HG02642 (cell line): ENCODE results near the gene PLG.
"Not testable (repeated sequence)": the region's sequence is repeated elsewhere in the genome, so short reads cannot be mapped to it uniquely, and the experiment has no call there.

Experiments used
- ATAC-seq: cut with Tn5 transposase; IDR thresholded peaks from one replicate; pipeline ENCODE4 v1.9.1; 2021; ENCODE audit warnings: mild to moderate bottlenecking; ENCODE audit not compliant: unreplicated experiment, poor library complexity

PLG gene

DNA sequence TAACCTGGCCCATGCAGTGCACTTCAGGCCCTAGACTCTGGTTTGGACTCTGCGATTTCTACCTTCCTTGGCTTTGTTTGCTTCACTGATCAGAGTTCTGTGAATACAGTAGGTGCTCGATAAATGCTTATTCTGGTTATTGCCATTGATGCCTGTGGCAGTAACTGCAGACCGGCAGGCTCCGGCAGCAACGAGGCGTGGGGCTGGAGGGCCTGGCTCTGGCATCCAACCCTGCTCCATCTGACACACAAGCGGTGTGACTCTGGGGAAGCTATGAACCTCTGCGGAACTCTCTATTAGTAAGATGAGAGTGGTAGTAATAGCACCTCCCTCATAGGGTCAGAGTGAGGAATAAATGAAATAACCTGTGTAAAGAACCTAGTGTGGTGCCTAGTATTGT lies 66.1 kb downstream of the PLG start:
- no peak for ATAC-seq

DNA sequence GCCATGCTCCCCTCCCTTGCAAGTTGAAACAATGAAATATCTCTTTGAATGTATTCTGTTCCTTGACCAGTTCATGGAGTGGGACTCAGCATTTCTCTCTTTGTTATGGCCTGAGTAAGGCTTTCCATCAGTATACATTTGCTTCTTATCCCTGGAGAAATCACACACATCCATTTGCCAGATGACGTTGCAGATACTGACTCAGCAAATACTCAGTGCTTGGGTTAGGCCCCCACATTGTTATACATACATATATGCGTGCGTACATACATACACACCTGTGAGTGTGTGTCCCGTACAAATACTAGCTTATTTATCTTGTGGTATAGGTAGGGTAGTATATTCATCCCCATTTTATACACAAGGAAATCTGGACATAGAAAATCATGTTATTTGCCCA lies 72.4 kb downstream of the PLG start:
- ATAC-seq = no peak

DNA sequence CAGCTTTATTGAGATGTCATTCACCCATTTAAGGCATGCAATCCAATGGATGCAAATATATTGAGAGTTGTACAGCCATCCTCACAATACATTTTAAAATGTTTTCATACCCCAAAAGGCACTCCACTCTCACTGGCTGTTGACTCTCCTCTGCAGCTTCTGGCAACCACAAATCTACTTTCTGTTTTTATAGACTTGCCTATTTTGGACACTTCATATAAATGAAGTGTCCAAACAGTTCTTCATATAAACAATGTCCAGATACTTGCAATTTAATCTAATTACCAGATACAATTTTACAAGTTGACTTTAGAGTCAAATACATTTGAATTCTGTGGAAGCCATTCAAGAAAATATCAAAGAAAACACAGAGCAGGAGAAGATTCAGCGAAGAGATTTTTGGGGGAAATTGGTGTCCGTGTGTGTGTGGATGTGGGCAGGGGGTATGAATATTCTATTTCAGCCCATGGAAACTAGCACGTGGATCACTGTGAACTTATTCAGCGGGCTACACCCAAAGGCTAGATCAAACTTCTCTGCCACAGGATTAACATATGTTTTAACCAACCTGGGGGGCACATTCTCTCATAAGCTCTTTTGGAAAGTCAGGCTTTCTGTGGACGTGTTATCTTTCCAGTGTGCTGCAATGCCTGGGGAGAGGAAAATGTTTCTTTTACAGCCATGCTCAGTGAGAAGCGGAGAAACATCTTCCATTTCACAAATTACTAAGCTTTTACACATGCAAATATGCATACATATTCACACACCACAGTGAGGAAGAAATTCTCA lies 73.9 kb downstream of the PLG start:
- no peak for ATAC-seq

DNA sequence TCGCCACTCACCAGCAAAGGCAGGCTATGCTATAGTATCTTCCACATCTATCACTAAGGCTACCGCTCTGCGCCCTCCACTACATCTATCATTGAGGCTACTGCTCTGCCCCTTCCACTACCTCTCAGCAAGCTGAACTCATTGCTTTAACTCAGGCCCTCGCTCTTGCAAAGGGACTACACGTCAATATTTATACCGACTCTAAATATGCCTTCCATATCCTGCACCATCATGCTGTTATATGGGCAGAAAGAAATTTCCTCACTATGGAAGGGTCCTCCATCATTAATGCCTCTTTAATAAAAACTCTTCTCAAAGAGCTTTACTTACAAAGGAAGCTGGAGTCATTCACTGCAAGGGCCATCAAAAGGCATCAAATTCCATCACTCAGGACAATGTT lies 77.1 kb downstream of the PLG start:
- ATAC-seq = not testable (repeated sequence)

DNA sequence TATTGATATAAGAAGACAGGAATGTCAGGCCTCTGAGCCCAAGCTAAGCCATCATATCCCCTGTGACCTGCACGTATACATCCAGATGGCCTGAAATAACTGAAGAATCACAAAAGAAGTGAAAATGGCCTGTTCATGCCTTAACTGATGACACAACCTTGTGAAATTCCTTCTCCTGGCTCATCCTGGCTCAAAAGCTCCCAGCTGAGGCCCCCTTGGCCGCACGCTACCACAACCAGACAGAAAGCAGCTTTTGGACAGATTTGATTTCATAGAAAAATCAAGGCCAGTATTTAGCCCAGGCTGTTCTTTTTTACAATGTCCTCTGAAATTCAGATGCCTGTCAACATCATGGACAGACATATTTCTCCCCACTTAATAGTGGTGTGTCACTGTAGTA lies 78.6 kb downstream of the PLG start:
- not testable (repeated sequence) for ATAC-seq

DNA sequence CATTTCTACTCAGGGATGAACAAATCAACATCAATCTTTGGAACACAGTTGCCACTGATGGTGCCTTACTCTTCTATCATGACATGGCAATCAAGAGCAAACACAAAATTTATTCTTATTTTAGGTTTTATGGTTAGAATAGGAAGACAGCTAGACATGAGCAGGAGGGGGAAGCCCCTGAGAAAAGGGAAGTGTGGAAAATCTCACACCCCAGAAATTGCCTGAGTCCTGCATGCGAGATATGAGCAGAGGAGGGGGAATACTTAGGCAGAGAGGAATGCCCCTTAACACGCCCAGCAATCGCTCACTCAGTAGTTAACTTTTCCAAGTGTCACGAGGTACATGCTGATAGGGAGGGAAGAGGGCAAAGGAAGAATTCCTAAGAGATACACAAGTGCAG lies 79.3 kb downstream of the PLG start:
- ATAC-seq = no peak

DNA sequence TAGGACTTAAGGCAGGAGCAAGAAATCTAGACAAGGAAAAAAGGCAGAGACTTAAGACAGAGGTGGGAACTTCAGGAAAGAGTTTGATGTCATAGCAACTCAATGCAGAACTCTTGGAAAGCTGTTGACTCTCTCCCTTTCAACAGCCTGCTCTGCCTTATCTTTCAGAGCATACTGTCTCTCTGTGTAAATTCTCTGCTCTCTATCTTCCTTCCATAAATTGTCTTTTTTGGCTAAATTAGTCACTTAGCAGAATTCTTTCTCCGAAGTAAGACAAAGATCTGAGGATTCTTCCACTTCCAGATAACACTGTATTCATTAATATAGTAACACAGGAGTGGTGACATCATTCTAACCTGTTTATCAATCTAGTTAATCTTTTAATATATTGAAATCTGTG lies 80.2 kb downstream of the PLG start:
- no peak for ATAC-seq

DNA sequence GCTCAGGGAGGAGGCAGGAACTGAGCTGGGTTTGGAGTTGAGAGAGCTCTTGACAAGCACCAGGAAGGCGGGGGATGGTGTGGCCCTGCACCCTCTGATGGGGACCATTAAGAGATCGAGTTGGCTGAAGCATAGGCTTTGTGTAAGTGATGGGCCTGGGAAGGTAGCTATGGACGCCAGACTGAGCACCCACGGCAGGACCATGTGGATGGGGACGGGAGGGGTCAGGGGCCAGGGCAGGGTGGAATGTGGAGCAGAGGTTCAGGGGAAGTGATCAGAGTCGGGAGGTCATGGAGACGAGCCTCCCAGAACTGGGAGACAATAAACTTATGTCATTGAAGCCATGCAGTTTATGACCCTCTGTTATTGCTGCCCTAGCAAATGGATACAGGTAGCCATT lies 81.7 kb downstream of the PLG start:
- ATAC-seq = no peak

DNA sequence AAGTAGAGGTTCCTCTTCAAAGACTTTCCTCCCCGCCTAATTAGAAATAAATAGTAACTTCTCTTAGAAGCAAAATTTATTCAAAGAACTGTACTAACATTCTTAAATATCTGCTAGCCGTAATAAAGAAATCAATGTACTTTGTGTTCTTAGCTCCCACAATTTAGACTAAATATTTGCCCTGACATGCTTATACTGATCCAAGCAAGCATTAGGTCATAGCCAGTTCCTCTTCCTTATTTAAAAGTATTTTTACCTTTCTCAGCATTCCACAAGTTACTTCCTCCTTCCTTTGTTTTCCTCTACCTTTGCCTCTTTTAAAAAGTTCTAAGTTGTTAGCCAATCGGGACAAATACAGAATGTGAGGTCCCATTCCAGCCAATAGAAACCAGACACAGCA lies 86.1 kb downstream of the PLG start:
- not testable (repeated sequence) for ATAC-seq

DNA sequence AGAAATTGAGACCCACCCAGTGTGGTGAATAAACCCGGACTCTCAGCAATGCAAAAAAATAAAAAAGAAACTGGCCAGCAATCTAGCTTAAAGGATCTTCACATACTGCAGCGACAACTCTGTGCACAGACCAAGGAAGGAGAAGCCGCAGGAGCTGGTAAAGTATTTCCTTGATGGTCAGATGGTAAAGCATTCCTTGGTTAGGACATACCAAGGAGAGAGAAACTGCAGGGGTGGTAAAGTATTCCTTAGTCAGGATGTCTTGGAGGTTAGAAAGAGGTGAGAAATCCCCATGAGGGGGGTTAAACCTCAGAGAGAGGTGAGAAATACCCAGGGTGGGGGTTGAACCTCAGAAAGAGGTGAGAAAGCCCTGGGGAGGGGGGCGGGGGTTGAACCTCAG lies 86.8 kb downstream of the PLG start:
- no peak for ATAC-seq

DNA sequence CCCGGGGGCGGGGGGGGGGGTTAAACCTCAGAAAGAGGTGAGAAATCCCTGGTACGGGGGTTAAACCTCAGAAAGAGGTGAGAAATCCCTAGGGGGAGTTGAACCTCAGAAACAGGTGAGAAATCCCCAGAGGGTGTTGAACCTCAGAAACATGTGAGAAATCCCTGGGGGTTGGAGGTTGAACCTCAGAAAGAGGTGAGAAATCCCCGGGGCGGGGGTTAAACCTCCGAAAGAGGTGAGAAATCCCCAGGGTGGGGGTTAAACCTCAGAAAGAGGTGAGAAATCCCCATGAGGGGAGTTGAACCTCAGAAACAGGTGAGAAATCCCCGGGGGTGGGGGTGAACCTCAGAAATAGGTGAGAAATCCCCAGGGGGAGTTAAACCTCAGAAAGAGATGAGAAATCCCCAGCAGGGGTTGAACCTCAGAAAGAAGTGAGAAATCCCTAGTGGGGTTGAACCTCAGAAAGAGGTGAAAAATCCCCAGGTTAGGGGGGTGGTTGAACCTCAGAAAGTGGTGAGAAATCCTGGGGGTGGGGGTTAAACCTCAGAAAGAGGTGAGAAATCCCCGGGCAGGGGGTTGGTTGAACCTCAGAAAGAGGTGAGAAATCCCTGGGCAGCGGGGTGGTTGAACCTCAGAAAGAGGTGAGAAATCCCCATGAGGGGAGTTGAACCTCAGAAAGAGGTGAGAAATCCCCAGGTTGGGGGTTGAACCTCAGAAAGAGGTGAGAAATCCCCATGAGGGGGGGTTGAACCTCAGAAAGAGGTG lies 87.4 kb downstream of the PLG start:
- ATAC-seq = no peak

DNA sequence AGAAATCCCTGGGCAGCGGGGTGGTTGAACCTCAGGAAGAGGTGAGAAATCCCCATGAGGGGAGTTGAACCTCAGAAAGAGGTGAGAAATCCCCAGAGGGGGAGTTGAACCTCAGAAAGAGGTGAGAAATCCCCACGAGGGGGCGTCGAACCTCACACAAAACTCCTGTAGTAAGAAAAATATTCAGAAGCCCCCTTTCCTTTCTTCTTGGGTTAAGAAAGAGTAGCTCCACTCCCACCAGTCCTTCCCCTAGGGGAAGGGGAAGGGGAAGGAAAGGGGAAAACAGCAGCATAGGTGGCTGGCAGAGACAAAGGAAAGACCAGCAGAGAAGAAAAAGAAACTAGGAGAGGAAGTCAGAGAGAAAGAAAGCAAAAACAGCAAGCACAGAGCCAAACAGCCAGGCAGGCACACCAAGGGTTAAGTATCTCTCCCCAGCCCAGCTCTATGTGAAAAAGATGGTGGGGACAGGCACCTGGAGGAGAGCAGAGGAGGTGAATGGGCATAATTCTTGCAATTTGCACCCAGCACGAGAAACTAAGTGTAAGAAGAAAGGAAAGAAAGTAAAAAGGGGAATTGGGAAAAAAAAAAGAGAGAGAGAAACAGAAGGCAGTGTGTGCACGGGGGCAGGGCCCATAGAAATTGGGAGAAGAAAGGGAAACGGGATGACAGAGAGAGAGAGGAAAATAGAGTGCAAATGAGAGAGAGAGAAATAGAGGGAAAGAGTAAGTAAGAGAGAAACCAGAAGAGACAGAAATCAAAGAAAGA lies 88.2 kb downstream of the PLG start:
- no peak for ATAC-seq

DNA sequence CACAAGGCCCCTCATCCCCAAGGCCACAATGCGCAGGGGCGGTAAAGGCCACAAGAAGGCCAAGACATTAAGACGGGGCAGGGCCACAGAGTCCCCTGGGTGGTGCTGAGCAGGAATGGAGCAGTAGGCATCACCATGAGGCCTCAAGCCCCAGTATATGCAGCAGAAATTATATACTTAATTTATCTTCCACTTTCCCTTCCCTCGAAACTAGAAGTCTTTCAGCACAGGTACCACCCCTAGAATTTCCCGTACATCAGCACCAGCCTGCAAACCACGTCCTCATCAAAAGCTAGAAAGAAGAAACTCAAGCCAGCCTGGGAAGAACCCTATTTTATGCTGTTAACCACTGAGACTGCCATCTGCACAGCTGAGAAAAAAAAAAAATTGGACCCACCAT lies 89.4 kb downstream of the PLG start:
- peak; percentile 51 for ATAC-seq

DNA sequence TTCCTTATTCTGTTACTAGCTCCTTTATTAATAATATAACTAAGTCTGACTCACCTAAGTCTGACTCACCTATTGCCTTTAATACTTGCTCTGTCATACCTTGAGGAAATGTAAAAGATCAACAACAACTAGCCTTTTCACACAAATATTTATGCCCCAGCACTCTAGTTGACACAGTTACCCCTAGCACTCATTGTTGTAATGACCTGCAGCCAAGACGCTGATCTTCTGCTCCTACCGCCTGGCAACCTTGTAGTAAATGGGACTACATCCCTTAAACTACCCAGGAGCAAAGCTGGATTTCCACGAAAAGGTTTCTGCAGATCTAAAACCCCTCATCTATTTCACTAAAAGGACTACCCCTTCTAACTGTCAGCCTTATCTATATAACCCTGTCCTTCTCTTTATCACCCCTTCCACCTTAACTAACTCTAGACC lies 90.0 kb downstream of the PLG start:
- peak; percentile 32 for ATAC-seq

DNA sequence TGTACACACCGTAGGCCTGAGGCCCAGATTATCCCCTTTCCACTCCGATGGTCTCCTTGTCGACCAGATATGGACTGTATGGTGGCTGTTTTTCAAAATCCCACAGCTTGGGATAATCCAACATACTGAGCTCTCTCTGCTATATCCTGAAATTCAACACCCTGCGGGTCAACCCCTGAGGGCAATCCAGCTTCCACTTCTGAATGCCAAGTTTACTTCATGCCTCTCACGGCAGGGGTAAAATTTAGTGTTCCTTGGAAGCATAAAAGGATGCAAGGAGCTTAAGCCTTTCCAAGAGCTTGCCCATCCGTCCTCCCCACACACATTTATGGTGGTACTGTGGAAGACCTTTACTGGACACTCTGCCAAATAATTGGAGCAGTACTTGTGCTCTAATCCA lies 90.7 kb downstream of the PLG start:
- no peak for ATAC-seq

DNA sequence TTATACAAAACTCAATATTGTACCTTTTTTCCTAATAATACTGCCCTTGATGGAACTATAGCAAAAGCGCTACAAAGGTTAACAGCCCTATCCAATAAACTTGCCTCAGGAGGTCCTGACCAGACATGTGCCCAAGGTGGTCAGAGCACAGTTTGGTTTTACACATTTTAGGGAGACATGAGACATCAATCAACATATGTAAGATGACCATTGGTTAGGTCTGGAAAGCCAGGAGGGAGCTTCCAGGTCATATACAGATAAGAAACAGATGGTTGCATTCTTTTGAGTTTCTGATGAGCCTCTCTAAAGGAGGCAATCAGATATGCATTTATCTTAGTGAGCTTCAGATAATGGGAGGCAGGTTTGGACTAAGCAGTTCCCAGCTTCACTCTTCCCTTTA lies 91.6 kb downstream of the PLG start:
- ATAC-seq = no peak

DNA sequence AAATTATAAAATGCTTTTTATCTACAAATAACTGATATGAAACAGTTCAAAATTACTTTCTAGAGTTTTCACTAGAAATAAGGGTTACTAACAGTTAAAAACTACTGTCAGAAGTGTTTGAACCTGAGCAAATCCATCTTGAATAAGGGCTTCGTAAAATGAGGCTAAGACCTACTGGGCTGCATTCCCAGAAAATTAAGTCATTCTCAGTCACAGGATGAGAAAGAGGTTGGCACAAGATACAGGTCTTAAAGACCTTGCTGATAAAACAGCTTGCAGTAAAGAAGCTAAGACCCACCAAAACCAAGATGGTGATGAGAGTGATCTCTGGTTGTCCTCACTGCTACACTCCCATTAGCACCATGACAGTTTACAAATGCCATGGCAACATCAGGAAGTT lies 93.7 kb downstream of the PLG start:
- no peak for ATAC-seq

DNA sequence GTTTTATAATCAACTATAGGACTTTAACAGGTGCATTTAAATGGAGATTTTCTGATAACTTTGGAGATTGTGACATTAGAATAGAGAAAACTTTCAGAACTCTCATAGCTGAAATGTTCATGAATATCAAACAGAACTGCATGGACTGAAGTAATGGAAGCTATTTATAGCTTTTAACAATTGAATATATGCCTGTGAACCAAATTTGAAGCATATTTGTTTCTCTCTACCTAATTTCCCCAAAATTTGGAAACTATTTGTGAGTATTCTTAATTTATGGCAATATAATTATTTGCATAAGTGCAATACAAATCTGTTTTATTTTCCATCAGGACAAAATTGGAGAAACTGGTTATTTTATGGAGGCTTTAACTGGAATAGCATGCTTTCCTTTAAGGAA lies 96.6 kb downstream of the PLG start:
- no peak for ATAC-seq

DNA sequence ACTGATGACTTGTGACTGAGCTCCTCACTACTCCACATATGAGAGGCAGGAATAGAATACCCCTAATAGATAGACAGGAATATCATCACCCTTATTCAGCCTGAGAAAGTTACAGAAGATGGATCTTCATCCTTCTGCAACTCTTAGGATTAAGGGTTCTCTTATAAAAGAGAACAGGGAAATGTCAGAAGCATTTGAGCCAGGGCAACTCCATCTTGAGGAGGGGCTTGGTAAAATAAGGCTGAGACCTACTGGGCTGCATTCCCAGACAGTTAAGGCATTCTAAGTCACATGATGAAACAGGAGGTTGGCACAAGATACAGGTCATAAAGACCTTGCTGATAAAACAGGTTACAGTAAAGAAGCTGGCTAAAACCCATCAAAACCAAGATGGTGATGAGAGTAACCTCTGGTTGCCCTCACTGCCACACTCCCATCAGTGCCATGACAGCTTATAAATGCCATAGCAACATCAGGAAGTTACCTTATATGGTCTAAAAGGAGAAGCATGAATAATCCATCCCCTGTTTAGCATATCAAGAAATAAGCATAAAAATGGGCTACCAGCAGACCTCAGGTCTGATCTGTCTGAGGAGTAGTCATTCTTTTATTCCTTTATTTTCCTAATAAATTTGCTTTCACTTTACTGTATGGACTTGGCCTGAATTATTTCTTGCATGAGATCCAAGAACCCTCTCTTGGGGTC lies 97.9 kb downstream of the PLG start:
- ATAC-seq = no peak

DNA sequence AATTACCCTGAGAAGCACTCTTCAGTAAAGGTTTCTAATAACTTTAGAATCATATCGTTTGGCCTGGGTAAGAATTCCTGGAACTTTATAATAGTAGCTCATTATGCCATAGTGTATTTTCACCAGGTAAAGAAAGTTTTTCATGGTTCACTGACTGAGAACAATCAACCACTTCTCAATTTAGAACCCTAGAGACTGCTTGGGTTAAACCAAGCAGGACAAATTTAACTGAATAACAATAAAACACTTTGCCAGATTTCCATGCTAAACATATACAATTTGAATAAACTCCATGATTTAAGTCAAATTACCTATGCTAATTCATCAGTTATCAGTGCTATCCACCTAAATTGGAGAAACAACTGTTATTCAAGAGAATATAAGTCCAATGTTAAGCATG lies 99.4 kb downstream of the PLG start:
- ATAC-seq = no peak

DNA sequence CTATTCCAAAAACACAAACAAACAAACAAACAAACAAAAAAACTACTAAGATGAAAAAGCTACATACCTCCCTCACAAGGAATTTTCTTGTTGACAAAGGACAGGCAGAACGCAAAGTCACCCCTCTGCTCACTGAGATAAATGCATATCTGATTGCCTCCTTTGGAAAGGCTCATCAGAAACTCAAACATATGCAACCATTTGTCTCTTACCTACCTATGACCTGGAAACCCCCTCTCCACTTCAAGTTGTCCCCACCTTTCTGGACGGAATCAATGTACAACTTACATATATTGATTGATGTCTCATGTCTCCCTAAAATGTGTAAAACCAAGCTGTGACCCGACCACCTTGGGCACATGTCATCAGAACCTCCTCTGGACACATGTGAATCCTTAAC lies 100.0 kb downstream of the PLG start:
- ATAC-seq = not testable (repeated sequence)
